T-cell (primary cell): ENCODE measurements around the gene MFSD1. TPM values are rescaled to one million over a fixed set of nuclear protein-coding genes. Genes with fewer than 3 reads are reported as not detected.

Experiments used
- ATAC-seq, 4 experiments: fragments of 200-7000 bp in 3 of 4; fragments of 150-1000 bp in 1 of 4; cut with Tn5 transposase; replicated peaks in 1 of 4; 1 replicate in 3 of 4; 2 replicates in 1 of 4; pipeline ENCODE4 v1.10.0; 2021; ENCODE audit warnings: moderate library complexity in 3 of 4, mild to moderate bottlenecking in 2 of 4, moderate number of reproducible peaks in 1 of 4
- CTCF ChIA-PET, 2 donors: fragments of 300-600 bp; sonication (Branson Sonifier 250); formaldehyde crosslinking; loops; one replicate each; lab custom pipeline; 2022; ENCODE audit warnings: antibody characterized with exemption in 2 of 2; lab: Charles Lee
- POLR2A ChIA-PET, 2 donors: fragments of 300-600 bp; sonication (Branson Sonifier 250); formaldehyde crosslinking; loops; one replicate each; lab custom pipeline; 2022; ENCODE audit warnings: antibody characterized with exemption in 2 of 2; lab: Charles Lee
- DNase-seq, 35 experiments: peaks; one replicate each; pipeline versions ENCODE4 v3.0.0 to v3.0.0-alpha.2; 2013 to 2023
- H3K27ac ChIP-seq: one replicate; pipeline ENCODE4 v1.5.1; 2013; ENCODE audit warnings: low read length
- H3K27me3 ChIP-seq, 2 experiments: replicated peaks in 1 of 2; 1 replicate in 1 of 2; 2 replicates in 1 of 2; pipeline versions ENCODE4 v1.6.1 to v1.7.0; 2013; ENCODE audit warnings: low read length in 1 of 2, mixed read lengths in 1 of 2; ENCODE audit not compliant: control insufficient read depth in 2 of 2, insufficient read depth in 2 of 2; ENCODE audit errors: extremely low read depth in 1 of 2
- H3K36me3 ChIP-seq, 2 donors: 1 replicate in 1 of 2; 2 replicates in 1 of 2; pipeline versions ENCODE4 v1.6.1 to v1.7.0; 2013; ENCODE audit warnings: low read length in 1 of 2; ENCODE audit not compliant: control insufficient read depth in 2 of 2, insufficient read depth in 1 of 2; ENCODE audit errors: extremely low read depth in 1 of 2
- H3K4me1 ChIP-seq, 2 experiments: 1 replicate in 1 of 2; 2 replicates in 1 of 2; pipeline versions ENCODE4 v1.6.1 to v1.7.0; 2013; ENCODE audit warnings: low read length in 2 of 2, mixed read lengths in 1 of 2; ENCODE audit not compliant: insufficient read depth in 2 of 2, control insufficient read depth in 1 of 2; ENCODE audit errors: extremely low read depth in 1 of 2
- H3K4me3 ChIP-seq, 2 donors: 1 replicate in 1 of 2; 2 replicates in 1 of 2; pipeline versions ENCODE4 v1.5.1 to v1.7.0; 2013; ENCODE audit warnings: mild to moderate bottlenecking in 2 of 2, low read length in 1 of 2, moderate library complexity in 1 of 2; ENCODE audit not compliant: control insufficient read depth in 1 of 2; ENCODE audit errors: extremely low read depth in 1 of 2
- H3K9me3 ChIP-seq: 2 replicates; pipeline ENCODE4 v1.7.0; 2013
- H3K27ac Mint-ChIP-seq, 2 donors: one replicate each; pipeline ENCODE4 v1.8.0; 2020 to 2021; ENCODE audit warnings: mild to moderate bottlenecking in 2 of 2, mixed read lengths in 2 of 2
- H3K27me3 Mint-ChIP-seq, 2 donors: one replicate each; pipeline ENCODE4 v1.8.0; 2021 to 2022; ENCODE audit warnings: mixed read lengths in 2 of 2
- H3K36me3 Mint-ChIP-seq: one replicate; pipeline ENCODE4 v1.8.0; 2021; ENCODE audit warnings: mixed read lengths
- H3K4me1 Mint-ChIP-seq, 3 donors: one replicate each; pipeline ENCODE4 v1.8.0; 2020 to 2022; ENCODE audit warnings: mixed read lengths in 3 of 3, mild to moderate bottlenecking in 1 of 3
- H3K4me3 Mint-ChIP-seq, 3 donors: one replicate each; pipeline ENCODE4 v1.8.0; 2020 to 2022; ENCODE audit warnings: mild to moderate bottlenecking in 3 of 3, mixed read lengths in 3 of 3, moderate library complexity in 3 of 3
- H3K9me3 Mint-ChIP-seq, 3 donors: one replicate each; pipeline ENCODE4 v1.8.0; 2020 to 2022; ENCODE audit warnings: mixed read lengths in 3 of 3
- WGBS: methylation state at CpG from one replicate; pipeline ENCODE4 v1.1.5; 2013; ENCODE audit warnings: missing lambda C conversion rate; ENCODE audit not compliant: insufficient coverage; 5-methylcytosine and 5-hydroxymethylcytosine counted together
- total RNA-seq, 35 experiments: library from RNA in 6 of 35; stranded (reverse) in 6 of 35; fragments of 120-200 nt in 1 of 35; gene quantifications; one replicate each; pipeline versions ENCODE4 v1.2.1 to v1.2.4 and lab custom pipeline; 2013 to 2026

The MFSD1 gene
- total RNA-seq, 5 donors from 2014 or later (not counting 1 experiment from before 2014, with no cell fraction given), result 17.7 to 28.3 (median 25.5) TPM

DNA sequence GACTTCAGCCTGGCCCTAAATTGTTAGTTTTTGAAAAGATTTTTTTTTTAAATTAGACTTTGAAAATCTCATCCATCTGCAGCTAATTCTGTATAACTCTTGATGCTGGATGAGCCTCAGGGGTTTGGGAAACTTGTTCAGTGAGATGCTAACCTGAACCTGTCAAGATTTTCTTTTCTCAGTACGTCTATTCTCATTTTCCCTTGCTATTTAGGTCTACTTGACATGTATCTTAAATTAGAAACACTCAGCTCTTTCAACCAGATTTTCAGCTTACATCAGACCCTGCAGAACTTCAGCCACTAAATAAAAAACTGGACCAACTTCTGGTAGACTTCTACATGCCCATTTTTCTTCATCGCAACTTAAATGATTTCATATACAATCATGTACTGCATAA, 61.4 kb downstream of the MFSD1 start:
- Mint-ChIP-seq H3K4me1 (peaks cover 0 to 4% (median 2%) of the 10 kb centered on the region in 3 donors), H3K4me3 (no peak overlapping the region), H3K27me3 (no peaks in the 10 kb centered on the region), H3K27ac (no peak overlapping the region), H3K9me3 (no peaks in the 10 kb centered on the region), H3K36me3 (peaks cover 7% of the 10 kb centered on the region)
- Histone ChIP-seq H3K27ac (no peak overlapping the region), H3K9me3 (no peaks in the 10 kb centered on the region), H3K4me1 (no peaks in the 10 kb centered on the region), H3K4me3 (no peak overlapping the region), H3K27me3 (no peaks in the 10 kb centered on the region), H3K36me3 (no peaks in the 10 kb centered on the region)
- POLR2A ChIA-PET, result interaction anchor here in 1 of 2 donors (0.7 kb wide), 1 partner anchor 16 kb away, joined by 8 read pairs; no protein-coding TSS in a partner anchor
- ATAC-seq, result no peak
- DNase-seq, result no peak
- no CpG with 5 or more reads among the region's 2 CpGs for WGBS
- CTCF ChIA-PET, result no interaction called here

DNA sequence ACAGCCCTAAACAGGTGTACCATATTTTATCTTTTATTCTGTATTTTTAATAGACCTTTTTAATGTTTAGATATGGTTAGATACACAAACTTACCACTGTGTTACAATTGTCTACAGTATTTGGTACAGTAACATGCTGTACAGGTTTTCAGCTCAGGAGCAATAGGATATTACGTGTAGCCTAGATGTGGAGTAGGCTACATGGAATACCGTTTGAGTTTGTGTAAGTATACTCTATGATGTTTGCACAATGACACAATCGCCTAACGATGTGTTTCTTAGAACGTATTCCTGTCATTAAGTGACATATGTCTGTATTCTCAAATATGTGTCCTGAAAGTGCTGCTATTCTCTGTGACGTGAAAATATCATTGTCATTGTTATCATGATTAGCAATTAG, 62.6 kb downstream of the MFSD1 start:
- POLR2A ChIA-PET, result interaction anchor here in 1 of 2 donors (0.6 kb wide), 1 partner anchor 383 kb away, joined by 4 read pairs; no protein-coding TSS in a partner anchor
- DNase-seq, result no peak

DNA sequence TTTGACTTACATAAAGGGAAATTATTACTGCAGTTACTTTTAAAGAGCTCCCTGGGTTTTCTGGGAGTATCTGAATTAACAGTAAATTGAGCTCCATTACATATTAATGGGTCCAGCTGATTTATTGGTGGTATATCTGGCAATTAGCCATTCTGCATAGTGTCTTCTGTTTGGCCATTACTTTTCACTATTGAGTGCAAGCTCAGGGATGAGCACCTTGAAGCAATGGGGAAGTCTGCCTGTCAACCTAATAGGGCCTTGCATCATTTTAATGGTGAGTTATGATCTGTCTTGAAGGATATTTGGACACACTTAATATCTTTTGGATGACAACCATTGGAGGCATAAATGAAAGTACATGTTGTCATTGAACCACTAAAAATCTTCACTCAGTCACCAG, 73.8 kb downstream of the MFSD1 start:
- Histone ChIP-seq H3K4me3 (no peak overlapping the region), H3K9me3 (no peaks in the 10 kb centered on the region), H3K36me3 (no peaks in the 10 kb centered on the region), H3K27me3 (peaks cover 0 to 3% of the 10 kb centered on the region in 2 experiments), H3K4me1 (no peaks in the 10 kb centered on the region), H3K27ac (no peak overlapping the region)
- no peak overlapping the region for H3K4me3 Mint-ChIP-seq
- ATAC-seq (no peak), DNase-seq (no peak)
- peaks cover 0 to 4% of the 10 kb centered on the region in 2 donors for H3K27me3 Mint-ChIP-seq
- POLR2A ChIA-PET, result no interaction called here
- H3K27ac Mint-ChIP-seq, result no peak overlapping the region
- no peaks in the 10 kb centered on the region for H3K9me3 Mint-ChIP-seq
- no peaks in the 10 kb centered on the region for H3K4me1 Mint-ChIP-seq
- peaks cover 5% of the 10 kb centered on the region for H3K36me3 Mint-ChIP-seq
- CTCF ChIA-PET, result no interaction called here

More for the DNA sequence above, 62.6 kb downstream of the MFSD1 start:
- Mint-ChIP-seq H3K4me3 (no peak overlapping the region), H3K4me1 (peaks cover 0 to 4% (median 2%) of the 10 kb centered on the region in 3 donors), H3K9me3 (no peaks in the 10 kb centered on the region), H3K27me3 (no peaks in the 10 kb centered on the region), H3K36me3 (peaks cover 7% of the 10 kb centered on the region), H3K27ac (no peak overlapping the region)
- no peak overlapping the region for H3K4me3 ChIP-seq
- no peaks in the 10 kb centered on the region for H3K36me3 ChIP-seq
- H3K27me3 ChIP-seq, result no peaks in the 10 kb centered on the region
- H3K27ac ChIP-seq, result no peak overlapping the region
- ATAC-seq, result no peak
- H3K4me1 ChIP-seq, result no peaks in the 10 kb centered on the region
- CTCF ChIA-PET, result interaction anchor here in 1 of 2 donors (0.6 to 0.7 kb wide), 3 partner anchors 9 to 148 kb away, joined by 3 to 4 read pairs (median 3); no protein-coding TSS in a partner anchor
- H3K9me3 ChIP-seq, result no peaks in the 10 kb centered on the region
- WGBS, result 81% methylated on average over 2 of the region's 6 CpGs

Other genes starting within 250 kb of the MFSD1 start
- gene MLF1, start 230.9 kb upstream of the MFSD1 start, total RNA-seq, result 1 to 10 TPM in 4 of 5 donors, under 1 TPM in 1; 0.54 to 8.4 (median 1.5) TPM
- 10 to 100 TPM; 39.0 to 46.8 (median 40.1) TPM for gene GFM1, start 157.5 kb upstream of the MFSD1 start, total RNA-seq
- 1 to 10 TPM; 2.5 to 6.7 (median 3.9) TPM for gene LXN, start 129.4 kb upstream of the MFSD1 start, total RNA-seq
- not detected for gene RARRES1, start 69.6 kb upstream of the MFSD1 start, total RNA-seq